Heart left ventricle (tissue), 13 donors: ENCODE data around the gene RGS7.

Experiments used
- POLR2A ChIP-seq, 2 donors: fragments of 450-650 bp; IDR thresholded peaks; one replicate each; pipeline ENCODE4 v1.6.1; 2017; ENCODE audit warnings: antibody characterized with exemption in 2 of 2, mild to moderate bottlenecking in 2 of 2, moderate library complexity in 2 of 2
- TF ChIP-seq, protein P1 (sequence below), 12 donors: fragments of 200-600 bp; sonication (generic) in 4 of 12; IDR thresholded peaks; one replicate each; pipeline versions ENCODE4 v1.5.0 to v1.8.0; 2018 to 2022; ENCODE audit warnings: antibody characterized with exemption in 12 of 12, mild to moderate bottlenecking in 5 of 12
- donor health status: ischemic (EF 13 %, LVEDD 7.1; RV severe dilation, severe dysfunction).
- donor health status: DM: no; HTN: yes; CAD: no.
- donor health status: DM: no; HTN: no; CAD: no.
- donor health status: ischemic (EF 25% LVEDD 6.9; RV normal size, moderate dysfunction).
- donor health status: ischemic (EF 25% LVEDD 5.7; RV mildly dilated, moderate dysfunction).
- donor health status: ischemic (EF 35%, LVEDD 5.7; RV mildly dilated, moderate dysfunction).
- donor health status: nonischemic (EF 11% LVEDD 7.7; RV severe dilation, severe dysfunction).
- donor health status: DM: yes; HTN: yes; CAD: no.
- donor health status: PGD.
- donor health status: ischemic (EF 29% LVEDD 5.4; RV normal size, mild dysfunction).
- donor health status: nonischemic (EF 23%, LVEDD 6.1; RV moderate dilation, normal function).

- TF ChIP-seq, protein P1, sequence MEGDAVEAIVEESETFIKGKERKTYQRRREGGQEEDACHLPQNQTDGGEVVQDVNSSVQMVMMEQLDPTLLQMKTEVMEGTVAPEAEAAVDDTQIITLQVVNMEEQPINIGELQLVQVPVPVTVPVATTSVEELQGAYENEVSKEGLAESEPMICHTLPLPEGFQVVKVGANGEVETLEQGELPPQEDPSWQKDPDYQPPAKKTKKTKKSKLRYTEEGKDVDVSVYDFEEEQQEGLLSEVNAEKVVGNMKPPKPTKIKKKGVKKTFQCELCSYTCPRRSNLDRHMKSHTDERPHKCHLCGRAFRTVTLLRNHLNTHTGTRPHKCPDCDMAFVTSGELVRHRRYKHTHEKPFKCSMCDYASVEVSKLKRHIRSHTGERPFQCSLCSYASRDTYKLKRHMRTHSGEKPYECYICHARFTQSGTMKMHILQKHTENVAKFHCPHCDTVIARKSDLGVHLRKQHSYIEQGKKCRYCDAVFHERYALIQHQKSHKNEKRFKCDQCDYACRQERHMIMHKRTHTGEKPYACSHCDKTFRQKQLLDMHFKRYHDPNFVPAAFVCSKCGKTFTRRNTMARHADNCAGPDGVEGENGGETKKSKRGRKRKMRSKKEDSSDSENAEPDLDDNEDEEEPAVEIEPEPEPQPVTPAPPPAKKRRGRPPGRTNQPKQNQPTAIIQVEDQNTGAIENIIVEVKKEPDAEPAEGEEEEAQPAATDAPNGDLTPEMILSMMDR (IDR thresholded peaks at IDR 0.05) = no peak
- TF ChIP-seq POLR2A (IDR thresholded peaks at IDR 0.05) = no peak
These were observed 45.8 kb downstream of the RGS7 start for GRCh38 chr1:241311056-241311746.
